CD4-positive, alpha-beta T cell (primary cell): Measurements from ENCODE around the gene MRPL53. TPM values are rescaled to one million over a fixed set of nuclear protein-coding genes. Genes with fewer than 3 reads are reported as not detected.

Experiments used
- ATAC-seq: fragments of 200-7000 bp; cut with Tn5 transposase; one replicate; pipeline ENCODE4 v1.10.0; 2022; ENCODE audit warnings: mild to moderate bottlenecking; ENCODE audit not compliant: poor library complexity
- CTCF ChIA-PET: fragments of 350-600 bp; sonication (Branson Sonifier 250); formaldehyde crosslinking; loops from one replicate; lab custom pipeline; 2021; ENCODE audit warnings: antibody characterized with exemption, inconsistent platforms; lab: Charles Lee
- POLR2A ChIA-PET: fragments of 350-600 bp; sonication (Branson Sonifier 250); formaldehyde crosslinking; loops from one replicate; lab custom pipeline; 2021; ENCODE audit warnings: antibody characterized with exemption, inconsistent platforms; lab: Charles Lee
- DNase-seq, 14 experiments: peaks; one replicate each; pipeline ENCODE4 v3.0.0-alpha.2; 2013 to 2020; ENCODE audit warnings: mixed read lengths in 2 of 14
- H3K27ac ChIP-seq, 2 donors: one replicate each; pipeline versions ENCODE4 v1.5.1 to v1.7.0; 2013; ENCODE audit warnings: low read length in 2 of 2, low read depth in 1 of 2, mild to moderate bottlenecking in 1 of 2
- H3K27me3 ChIP-seq, 2 experiments: 1 replicate in 1 of 2; 2 replicates in 1 of 2; pipeline versions ENCODE4 v1.6.1 to v1.7.0; 2013; ENCODE audit warnings: low read length in 2 of 2, control low read depth in 1 of 2, mild to moderate bottlenecking in 1 of 2, moderate library complexity in 1 of 2; ENCODE audit not compliant: insufficient read depth in 2 of 2, control insufficient read depth in 1 of 2
- H3K36me3 ChIP-seq: one replicate; pipeline ENCODE4 v1.6.1; 2013; ENCODE audit warnings: low read length, control low read depth; ENCODE audit not compliant: insufficient read depth
- H3K4me1 ChIP-seq: one replicate; pipeline ENCODE4 v1.6.1; 2013; ENCODE audit warnings: low read length, control low read depth; ENCODE audit not compliant: insufficient read depth
- H3K4me3 ChIP-seq: one replicate; pipeline ENCODE4 v1.5.1; 2013; ENCODE audit warnings: mild to moderate bottlenecking, low read length, moderate library complexity
- H3K9me3 ChIP-seq, 2 experiments: 1 replicate in 1 of 2; 2 replicates in 1 of 2; pipeline versions ENCODE4 v1.6.1 to v1.7.0; 2013; ENCODE audit warnings: low read length in 2 of 2, mild to moderate bottlenecking in 2 of 2, control low read depth in 1 of 2, moderate library complexity in 1 of 2; ENCODE audit not compliant: control insufficient read depth in 1 of 2, insufficient read depth in 1 of 2
- H3K27ac Mint-ChIP-seq: one replicate; pipeline ENCODE4 v1.8.0; 2020; ENCODE audit warnings: mixed read lengths
- H3K27me3 Mint-ChIP-seq: one replicate; pipeline ENCODE4 v1.8.0; 2021; ENCODE audit warnings: mixed read lengths
- H3K36me3 Mint-ChIP-seq: one replicate; pipeline ENCODE4 v1.8.0; 2021; ENCODE audit warnings: low read depth, mixed read lengths
- H3K4me1 Mint-ChIP-seq: one replicate; pipeline ENCODE4 v1.8.0; 2021; ENCODE audit warnings: low read depth, mixed read lengths
- H3K4me3 Mint-ChIP-seq: one replicate; pipeline ENCODE4 v1.8.0; 2020; ENCODE audit warnings: mild to moderate bottlenecking, mixed read lengths
- H3K9me3 Mint-ChIP-seq: one replicate; pipeline ENCODE4 v1.8.0; 2020; ENCODE audit warnings: mixed read lengths
- CTCF ChIP-seq: fragments of 200-600 bp; IDR thresholded peaks from one replicate; pipeline ENCODE4 v1.8.0; 2022; ENCODE audit warnings: antibody characterized with exemption, mild to moderate bottlenecking
- intact Hi-C, 2 experiments: fragments of 100-400 bp; cut with DNase I in 1 of 2; cut with micrococcal nuclease in 1 of 2; formaldehyde crosslinking; loops; one replicate each; pipeline versions ENCODE4 v1.15.1 to v1.9.0; 2023 to 2025; cut with DNase I, micrococcal nuclease
- total RNA-seq, 174 experiments: library from RNA in 2 of 174; stranded (reverse) in 2 of 174; gene quantifications; one replicate each; pipeline ENCODE4 v1.2.3 and lab custom pipeline; 2021 to 2026

The MRPL53 gene
- total RNA-seq, 2 experiments from 2014 or later = 39.5 to 44.3 TPM

GRCh38 chr2:74457129-74457548, 15.3 kb downstream of the MRPL53 start:
- Mint-ChIP-seq H3K4me1 (peaks cover 69% of the 10 kb centered on the region), H3K27ac (peak overlapping the region; percentile 98), H3K9me3 (no peaks in the 10 kb centered on the region), H3K27me3 (no peaks in the 10 kb centered on the region), H3K36me3 (peaks cover 30% of the 10 kb centered on the region), H3K4me3 (peak overlapping the region; percentile 95)
- ChIA-PET CTCF (interaction anchor here (1.1 to 6.2 kb wide), 4 partner anchors 17 to 66 kb away, joined by 3 to 61 read pairs (median 6); partner anchors contain the start of genes CCDC142 and TTC31), POLR2A (interaction anchor here (0.8 to 6.5 kb wide), 17 partner anchors 13 to 1223 kb away, joined by 3 to 225 read pairs (median 6); partner anchors contain the start of genes AUP1, C2orf81, CCDC142 and CCT7)
- Histone ChIP-seq H3K9me3 (no peaks in the 10 kb centered on the region), H3K27me3 (no peaks in the 10 kb centered on the region), H3K4me3 (peak overlapping the region; percentile 96), H3K4me1 (peaks cover 54% of the 10 kb centered on the region), H3K36me3 (peaks cover 13% of the 10 kb centered on the region), H3K27ac (peak overlapping the region; percentile 100)
- ATAC-seq (peak; percentile 9), DNase-seq (no peak)
- TF ChIP-seq CTCF = no peak
- intact Hi-C loops = loop anchor here (2.0 to 10.0 kb wide), 3 partner anchors 52 to 1222 kb away; partner anchors contain the start of genes CCT7 (in 2 of the 2), PRADC1 (in 2 of the 2) and TPRKB (in 1 of the 2)

GRCh38 chr2:74454654-74455511, 17.6 kb downstream of the MRPL53 start, which contains the start of gene INO80B:
TSS of gene INO80B (plus strand) at chr2:74455087. CDS start at chr2:74455117, 30 bp downstream.
- Mint-ChIP-seq H3K36me3 (peaks cover 30% of the 10 kb centered on the region), H3K4me3 (peak within 1 kb of the TSS; percentile 95), H3K27ac (peak within 1 kb of the TSS; percentile 98), H3K27me3 (no peaks in the 10 kb centered on the region), H3K4me1 (peaks cover 67% of the 10 kb centered on the region), H3K9me3 (no peaks in the 10 kb centered on the region)
- Histone ChIP-seq H3K9me3 (no peaks in the 10 kb centered on the region), H3K27me3 (no peaks in the 10 kb centered on the region), H3K27ac (peak within 1 kb of the TSS; percentile 65 to 71), H3K4me1 (peaks cover 57% of the 10 kb centered on the region), H3K36me3 (no peaks in the 10 kb centered on the region), H3K4me3 (peak within 1 kb of the TSS; percentile 89)
- no peak for TF ChIP-seq CTCF
- ChIA-PET POLR2A (interaction anchor here (0.6 to 6.5 kb wide), 17 partner anchors 10 to 718 kb away, joined by 3 to 225 read pairs (median 5); partner anchors contain the start of genes AUP1, C2orf81, CCDC142 and DQX1), CTCF (interaction anchor here (0.6 to 6.2 kb wide), 9 partner anchors 11 to 631 kb away, joined by 3 to 61 read pairs (median 4); partner anchors contain the start of genes C2orf81, CCDC142, MOGS and MRPL53)
- ATAC-seq = peak; percentile 37
- intact Hi-C loops = loop anchor here (1.0 to 10.0 kb wide), 8 partner anchors 17 to 1220 kb away; partner anchors contain the start of genes C2orf81 (in 2 of the 2), CCDC142 (in 2 of the 2), CCT7 (in 2 of the 2) and PRADC1 (in 2 of the 2)
- peak; percentile 94 to 99 (median 96) for DNase-seq

DNA sequence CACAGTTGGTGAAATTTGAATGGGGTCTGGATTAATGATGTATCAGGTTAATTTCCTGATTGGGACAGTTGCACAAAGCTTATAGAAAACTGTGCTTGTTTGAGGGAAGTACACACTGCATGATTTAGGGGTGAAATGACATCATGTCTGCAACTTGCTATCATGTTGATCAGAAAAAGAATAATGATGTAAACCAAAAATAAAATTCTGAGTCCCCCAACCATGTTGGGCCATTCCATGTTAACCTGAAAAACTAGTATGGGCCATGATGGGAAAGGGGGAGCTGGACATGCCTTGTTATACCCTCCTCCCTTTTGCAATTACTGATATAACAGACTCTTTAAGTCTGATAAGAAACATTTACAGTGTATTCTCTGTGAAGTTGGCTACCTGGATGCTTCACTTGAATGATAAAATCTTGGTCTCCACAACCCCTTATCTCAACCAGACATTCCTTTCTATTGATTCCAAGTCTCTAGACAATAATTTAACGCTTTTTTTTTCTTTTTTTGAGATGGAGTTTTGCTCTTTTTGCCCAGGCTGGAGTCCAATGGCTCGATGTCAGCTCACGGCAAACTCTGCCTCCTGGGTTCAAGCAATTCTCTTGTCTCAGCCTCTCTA, 21.8 kb downstream of the MRPL53 start:
- Histone ChIP-seq H3K36me3 (no peaks in the 10 kb centered on the region), H3K27ac (no peak overlapping the region), H3K4me1 (peaks cover 27% of the 10 kb centered on the region), H3K27me3 (no peaks in the 10 kb centered on the region), H3K9me3 (no peaks in the 10 kb centered on the region), H3K4me3 (no peak overlapping the region)
- intact Hi-C loops = loop anchor here (5.0 to 10.0 kb wide), 2 partner anchors 198 to 1216 kb away; partner anchors contain the start of genes CCT7 (in 2 of the 2) and PRADC1 (in 2 of the 2)
- ChIA-PET CTCF (no interaction called here), POLR2A (no interaction called here)
- TF ChIP-seq CTCF = no peak
- Mint-ChIP-seq H3K4me1 (peaks cover 27% of the 10 kb centered on the region), H3K27me3 (no peaks in the 10 kb centered on the region), H3K9me3 (no peaks in the 10 kb centered on the region), H3K36me3 (peaks cover 9% of the 10 kb centered on the region), H3K4me3 (no peak overlapping the region), H3K27ac (no peak overlapping the region)
- ATAC-seq (no peak), DNase-seq (no peak)
